GM23338 (cell line): Measurements from ENCODE around the gene GNMT. TPM values are rescaled to one million over a fixed set of nuclear protein-coding genes. Genes with fewer than 3 reads are reported as not detected.

Experiments
- ATAC-seq: fragments of 200-7000 bp; cut with Tn5 transposase; 3 replicates; pipeline ENCODE4 v1.9.1; 2020
- DNase-seq: peaks from one replicate; pipeline ENCODE4 v3.0.0-alpha.2; 2015; ENCODE audit warnings: low spot score
- H2AFZ ChIP-seq: fragments of 200-600 bp; sonication (generic); 2 replicates; pipeline ENCODE4 v1.8.0; 2016; ENCODE audit warnings: antibody characterized with exemption, mild to moderate bottlenecking, moderate library complexity
- H3F3A ChIP-seq: fragments of 200-600 bp; sonication (generic); replicated peaks from 2 replicates; pipeline ENCODE4 v1.8.0; 2017; ENCODE audit warnings: antibody characterized with exemption, mixed run types, low read depth
- H3K27ac ChIP-seq: fragments of 200-600 bp; sonication (generic); 2 replicates; pipeline ENCODE4 v1.6.1; 2016; ENCODE audit warnings: low read depth
- H3K27me3 ChIP-seq: fragments of 200-600 bp; sonication (generic); 2 replicates; pipeline ENCODE4 v1.8.0; 2016; ENCODE audit warnings: mild to moderate bottlenecking, mixed run types, moderate library complexity; ENCODE audit not compliant: insufficient read depth
- H3K36me3 ChIP-seq: fragments of 200-600 bp; sonication (generic); 2 replicates; pipeline ENCODE4 v1.8.0; 2016; ENCODE audit warnings: mild to moderate bottlenecking; ENCODE audit not compliant: insufficient read depth
- H3K4me1 ChIP-seq: fragments of 200-600 bp; sonication (generic); 2 replicates; pipeline ENCODE4 v1.8.0; 2016; ENCODE audit warnings: mild to moderate bottlenecking, moderate library complexity; ENCODE audit not compliant: insufficient read depth
- H3K4me2 ChIP-seq: fragments of 200-600 bp; sonication (generic); 2 replicates; pipeline ENCODE4 v1.7.1; 2017; ENCODE audit warnings: mixed run types
- H3K4me3 ChIP-seq: fragments of 200-600 bp; sonication (generic); 2 replicates; pipeline ENCODE4 v1.6.1; 2016; ENCODE audit warnings: mixed run types
- H3K79me2 ChIP-seq: fragments of 200-600 bp; sonication (generic); replicated peaks from 2 replicates; pipeline ENCODE4 v1.8.0; 2017; ENCODE audit warnings: mild to moderate bottlenecking; ENCODE audit not compliant: insufficient read depth
- H3K9me2 ChIP-seq: fragments of 200-600 bp; sonication (generic); 2 replicates; pipeline ENCODE4 v1.8.0; 2017; ENCODE audit not compliant: insufficient read depth
- H4K20me1 ChIP-seq: fragments of 200-600 bp; sonication (generic); replicated peaks from 2 replicates; pipeline ENCODE4 v1.8.0; 2017; ENCODE audit warnings: mild to moderate bottlenecking; ENCODE audit not compliant: insufficient read depth
- H3K27ac Mint-ChIP-seq: 2 replicates; pipeline ENCODE4 v1.8.0; 2020; ENCODE audit warnings: inconsistent platforms, mild to moderate bottlenecking, moderate library complexity, mixed read lengths
- H3K27me3 Mint-ChIP-seq: 3 replicates; pipeline ENCODE4 v1.8.0; 2022; ENCODE audit warnings: low read depth, mild to moderate bottlenecking, moderate library complexity, mixed read lengths, inconsistent platforms; ENCODE audit not compliant: insufficient read depth, poor library complexity
- H3K36me3 Mint-ChIP-seq: 3 replicates; pipeline ENCODE4 v1.8.0; 2021; ENCODE audit warnings: low read depth, mild to moderate bottlenecking, inconsistent platforms, moderate library complexity, mixed read lengths
- H3K4me1 Mint-ChIP-seq: 3 replicates; pipeline ENCODE4 v1.8.0; 2020; ENCODE audit warnings: mild to moderate bottlenecking, inconsistent platforms, mixed read lengths
- H3K4me3 Mint-ChIP-seq: 3 replicates; pipeline ENCODE4 v1.8.0; 2021; ENCODE audit warnings: moderate library complexity, mild to moderate bottlenecking, inconsistent platforms, mixed read lengths
- H3K9me3 Mint-ChIP-seq: 3 replicates; pipeline ENCODE4 v1.8.0; 2020; ENCODE audit warnings: moderate library complexity, mild to moderate bottlenecking, inconsistent platforms, mixed read lengths
- CTCF ChIP-seq, 2 experiments: fragments of 200-600 bp in 1 of 2; sonication (generic) in 1 of 2; conservative IDR thresholded peaks; 2 replicates each; pipeline versions ENCODE4 v1.5.1 to v1.6.1; 2016 to 2017; ENCODE audit warnings: antibody characterized with exemption in 2 of 2, low read depth in 2 of 2, mild to moderate bottlenecking in 2 of 2, moderate library complexity in 1 of 2
- JUNB ChIP-seq: IDR thresholded peaks from one replicate; pipeline ENCODE4 v1.6.1; 2016; ENCODE audit warnings: antibody characterized with exemption; ENCODE audit not compliant: unreplicated experiment
- NANOG ChIP-seq: IDR thresholded peaks from 2 replicates; pipeline ENCODE4 v1.6.1; 2016; ENCODE audit warnings: antibody characterized with exemption, borderline replicate concordance
- STAT1 ChIP-seq: IDR thresholded peaks from one replicate; pipeline ENCODE4 v1.6.1; 2016; ENCODE audit warnings: antibody characterized with exemption; ENCODE audit not compliant: unreplicated experiment
- ZNF114 ChIP-seq: fragments of 250-450 bp; sonication (Bioruptor Pico); IDR thresholded peaks from 2 replicates; pipeline ENCODE4 v1.5.0; 2020; ENCODE audit warnings: mild to moderate bottlenecking, moderate library complexity
- ZNF331 ChIP-seq: fragments of 250-450 bp; sonication (Bioruptor Pico); IDR thresholded peaks from 2 replicates; pipeline ENCODE4 v1.5.0; 2020; ENCODE audit warnings: low read depth, mild to moderate bottlenecking, moderate library complexity
- polyA plus RNA-seq: library from polyadenylated mRNA; unstranded; fragments of >200 nt; fragmentation: Nextera tagmentation; extraction: Ambion mirVana; gene quantifications from 2 replicates; pipeline ENCODE4 v1.2.1, GENCODE V29; 2016
- total RNA-seq: library from RNA; depleted of rRNA; stranded (reverse); fragments of >200 nt; shearing (Covaris generic); gene quantifications from 2 replicates; pipeline ENCODE4 v1.2.3, GENCODE V29; 2014
- TF ChIP-seq, protein P1 (sequence below): IDR thresholded peaks from 2 replicates; pipeline ENCODE4 v1.6.1; 2016; ENCODE audit warnings: antibody characterized with exemption

The GNMT gene
- total and polyA plus RNA-seq, 2 experiments from 2014 or later = 0.52 TPM; not detected in 1

DNA sequence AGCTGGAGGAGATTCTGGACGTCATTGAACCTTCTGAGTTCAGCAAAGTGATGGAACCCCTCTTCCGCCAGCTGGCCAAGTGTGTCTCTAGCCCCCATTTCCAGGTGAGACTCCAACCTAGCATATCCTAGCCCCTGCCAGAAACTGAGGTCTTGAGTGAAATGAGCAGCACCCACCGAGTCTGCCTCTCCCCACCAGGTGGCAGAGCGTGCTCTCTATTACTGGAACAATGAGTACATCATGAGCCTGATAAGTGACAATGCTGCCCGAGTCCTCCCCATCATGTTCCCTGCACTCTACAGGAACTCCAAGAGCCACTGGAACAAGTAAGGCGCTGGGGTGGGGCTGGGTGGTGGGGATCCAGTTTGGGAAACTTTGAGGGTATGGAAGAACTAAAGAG is 48.6 kb downstream of the GNMT start:
- Mint-ChIP-seq H3K27me3 (peaks cover 20% of the 10 kb centered on the region), H3K9me3 (no peaks in the 10 kb centered on the region), H3K4me3 (no peak overlapping the region), H3K27ac (no peak overlapping the region), H3K36me3 (peaks cover 70% of the 10 kb centered on the region), H3K4me1 (peaks cover 19% of the 10 kb centered on the region)
- peaks cover 7% of the 10 kb centered on the region; the same call in 1 of the 2 replicates for H3K4me1 ChIP-seq
- no peak overlapping the region for H3K4me3 ChIP-seq
- H3K27ac ChIP-seq = no peak overlapping the region
- H3K4me2 ChIP-seq = no peak overlapping the region
- ATAC-seq (no peak), DNase-seq (peak; percentile 50)
- H3K9me2 ChIP-seq = no peaks in the 10 kb centered on the region
- TF ChIP-seq JUNB (no peak), CTCF (conservative IDR thresholded peaks at IDR 0.05; ENCODE audit: low read depth in 2 of 2) (peak; percentile 48 to 64)
- H3K36me3 ChIP-seq = peaks cover 13% of the 10 kb centered on the region; the same call in 1 of the 2 replicates
- H3K27me3 ChIP-seq = no peaks in the 10 kb centered on the region
- H2AFZ ChIP-seq = no peak overlapping the region
- peaks cover 18% of the 10 kb centered on the region for H3K79me2 ChIP-seq
- 0 out of 2 replicates have a peak, but pooled peaks cover 21% of the 10 kb centered on the region for H3F3A ChIP-seq
- H4K20me1 ChIP-seq = peaks cover 19% of the 10 kb centered on the region

DNA sequence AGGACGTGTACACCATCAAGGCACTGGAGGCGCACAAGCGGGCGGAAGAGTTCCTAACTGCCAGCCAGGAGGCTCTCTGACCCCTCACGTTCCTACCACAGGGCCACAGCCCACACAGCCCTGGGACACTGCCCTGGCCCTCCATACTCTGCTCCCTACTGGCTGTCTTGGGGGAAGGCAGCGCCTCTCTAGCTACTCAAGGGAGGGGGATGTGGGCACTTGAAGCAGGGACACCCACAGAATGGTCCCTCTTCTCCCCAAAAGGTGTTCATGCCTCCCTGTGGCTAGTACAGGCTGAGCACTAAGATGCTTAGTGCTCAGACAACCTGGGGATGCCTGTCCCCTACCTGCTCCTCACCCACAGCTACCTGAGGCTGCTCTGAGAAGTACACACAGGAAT is 50.7 kb downstream of the GNMT start:
- no peak for TF ChIP-seq ZNF114 (CRISPR knock-in tag)
- TF ChIP-seq CTCF (conservative IDR thresholded peaks at IDR 0.05; ENCODE audit: low read depth in 2 of 2) = peak in 1 of 2 experiments; percentile 49; a peak in 2 of 4 replicates
- TF ChIP-seq ZNF331 = no peak

GRCh38 chr6:43012364-43012763 is 51.8 kb downstream of the GNMT start:
- H3K27me3 Mint-ChIP-seq = peaks cover 22% of the 10 kb centered on the region
- H3K4me3 Mint-ChIP-seq = peak overlapping the region; percentile 92
- DNase-seq (no peak), ATAC-seq (no peak)
- H3K27me3 ChIP-seq = no peaks in the 10 kb centered on the region
- H3F3A ChIP-seq = 0 out of 2 replicates have a peak, but pooled peaks cover 21% of the 10 kb centered on the region
- peaks cover 12% of the 10 kb centered on the region; the same call in 1 of the 2 replicates for H3K36me3 ChIP-seq
- no peak overlapping the region for H2AFZ ChIP-seq
- H3K27ac ChIP-seq = no peak overlapping the region
- H3K36me3 Mint-ChIP-seq = peaks cover 67% of the 10 kb centered on the region
- H3K9me2 ChIP-seq = no peaks in the 10 kb centered on the region
- H3K4me2 ChIP-seq = peak overlapping the region; percentile 99
- no peaks in the 10 kb centered on the region for H3K9me3 Mint-ChIP-seq
- H3K79me2 ChIP-seq = peaks cover 45% of the 10 kb centered on the region
- H3K4me3 ChIP-seq = peak overlapping the region; percentile 82
- H3K4me1 ChIP-seq = peaks cover 16% of the 10 kb centered on the region
- H4K20me1 ChIP-seq = peaks cover 19% of the 10 kb centered on the region
- peaks cover 30% of the 10 kb centered on the region for H3K4me1 Mint-ChIP-seq
- no peak overlapping the region for H3K27ac Mint-ChIP-seq
- TF ChIP-seq STAT1 (no peak), NANOG (no peak)
- TF ChIP-seq, protein P1, sequence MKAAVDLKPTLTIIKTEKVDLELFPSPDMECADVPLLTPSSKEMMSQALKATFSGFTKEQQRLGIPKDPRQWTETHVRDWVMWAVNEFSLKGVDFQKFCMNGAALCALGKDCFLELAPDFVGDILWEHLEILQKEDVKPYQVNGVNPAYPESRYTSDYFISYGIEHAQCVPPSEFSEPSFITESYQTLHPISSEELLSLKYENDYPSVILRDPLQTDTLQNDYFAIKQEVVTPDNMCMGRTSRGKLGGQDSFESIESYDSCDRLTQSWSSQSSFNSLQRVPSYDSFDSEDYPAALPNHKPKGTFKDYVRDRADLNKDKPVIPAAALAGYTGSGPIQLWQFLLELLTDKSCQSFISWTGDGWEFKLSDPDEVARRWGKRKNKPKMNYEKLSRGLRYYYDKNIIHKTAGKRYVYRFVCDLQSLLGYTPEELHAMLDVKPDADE = no peak

More for the DNA sequence above, 50.7 kb downstream of the GNMT start:
- peaks cover 16% of the 10 kb centered on the region for H3K4me1 ChIP-seq
- Mint-ChIP-seq H3K36me3 (peaks cover 71% of the 10 kb centered on the region), H3K4me1 (peaks cover 30% of the 10 kb centered on the region), H3K9me3 (no peaks in the 10 kb centered on the region), H3K4me3 (0 out of 3 replicates have a peak overlapping the region, but pooled peaks have one; percentile 15), H3K27ac (no peak overlapping the region), H3K27me3 (peaks cover 20% of the 10 kb centered on the region)
- ATAC-seq (peak; percentile 3; the same call in 2 of the 3 replicates), DNase-seq (peak; percentile 51)
- no peaks in the 10 kb centered on the region for H3K27me3 ChIP-seq
- H3K27ac ChIP-seq = no peak overlapping the region; the same call in 1 of the 2 replicates
- no peak overlapping the region for H3K4me2 ChIP-seq
- peaks cover 19% of the 10 kb centered on the region for H4K20me1 ChIP-seq
- H3K9me2 ChIP-seq = no peaks in the 10 kb centered on the region
- peaks cover 37% of the 10 kb centered on the region for H3K79me2 ChIP-seq
- H3K36me3 ChIP-seq = peaks cover 13% of the 10 kb centered on the region; the same call in 1 of the 2 replicates
- H3F3A ChIP-seq = 0 out of 2 replicates have a peak, but pooled peaks cover 21% of the 10 kb centered on the region
- H3K4me3 ChIP-seq = no peak overlapping the region
- no peak overlapping the region for H2AFZ ChIP-seq
